CD8-positive, alpha-beta memory T cell (primary cell): ENCODE data around the gene ULK4. TPM values are rescaled to one million over a fixed set of nuclear protein-coding genes. Genes with fewer than 3 reads are reported as not detected.

Source experiments
- CTCF ChIA-PET: fragments of 350-600 bp; sonication (Branson Sonifier 250); formaldehyde crosslinking; loops from one replicate; lab custom pipeline; 2021; ENCODE audit warnings: antibody characterized with exemption; lab: Charles Lee
- POLR2A ChIA-PET: fragments of 350-600 bp; sonication (Branson Sonifier 250); formaldehyde crosslinking; loops from one replicate; lab custom pipeline; 2021; ENCODE audit warnings: antibody characterized with exemption; lab: Charles Lee
- DNase-seq, 5 donors: peaks; one replicate each; pipeline versions ENCODE4 v3.0.0 to v3.0.0-alpha.2; 2020 to 2022; ENCODE audit warnings: mixed read lengths in 1 of 5
- H3K27ac ChIP-seq: one replicate; pipeline ENCODE4 v1.7.0; 2013; ENCODE audit warnings: low read depth, mild to moderate bottlenecking, low read length, moderate library complexity
- H3K27me3 ChIP-seq: 2 replicates; pipeline ENCODE4 v1.7.0; 2013; ENCODE audit warnings: low read length, mild to moderate bottlenecking; ENCODE audit not compliant: insufficient read depth, poor library complexity, severe bottlenecking
- H3K36me3 ChIP-seq: 2 replicates; pipeline ENCODE4 v1.7.0; 2013; ENCODE audit warnings: mild to moderate bottlenecking, low read length, moderate library complexity; ENCODE audit not compliant: insufficient read depth
- H3K4me1 ChIP-seq: 2 replicates; pipeline ENCODE4 v1.7.0; 2013; ENCODE audit warnings: mild to moderate bottlenecking, low read length, moderate library complexity; ENCODE audit not compliant: insufficient read depth
- H3K4me3 ChIP-seq: 2 replicates; pipeline ENCODE4 v1.7.0; 2013; ENCODE audit warnings: mild to moderate bottlenecking, low read length
- H3K9me3 ChIP-seq: 2 replicates; pipeline ENCODE4 v1.7.0; 2013; ENCODE audit warnings: mild to moderate bottlenecking, low read length
- H3K27ac Mint-ChIP-seq, 8 donors: one replicate each; pipeline ENCODE4 v1.8.0; 2020 to 2021; ENCODE audit warnings: mixed read lengths in 8 of 8, mild to moderate bottlenecking in 6 of 8, inconsistent platforms in 3 of 8, moderate library complexity in 3 of 8
- H3K27me3 Mint-ChIP-seq, 2 donors: one replicate each; pipeline ENCODE4 v1.8.0; 2020 to 2021; ENCODE audit warnings: mixed read lengths in 2 of 2, mild to moderate bottlenecking in 1 of 2, moderate library complexity in 1 of 2
- H3K36me3 Mint-ChIP-seq, 3 donors: one replicate each; pipeline ENCODE4 v1.8.0; 2020 to 2021; ENCODE audit warnings: mixed read lengths in 3 of 3, inconsistent platforms in 1 of 3, mild to moderate bottlenecking in 1 of 3
- H3K4me1 Mint-ChIP-seq, 3 donors: one replicate each; pipeline ENCODE4 v1.8.0; 2020 to 2021; ENCODE audit warnings: mixed read lengths in 3 of 3, inconsistent platforms in 1 of 3, mild to moderate bottlenecking in 1 of 3
- H3K4me3 Mint-ChIP-seq, 7 donors: one replicate each; pipeline ENCODE4 v1.8.0; 2020 to 2021; ENCODE audit warnings: mixed read lengths in 7 of 7, mild to moderate bottlenecking in 6 of 7, moderate library complexity in 4 of 7, inconsistent platforms in 2 of 7
- H3K9me3 Mint-ChIP-seq, 5 donors: one replicate each; pipeline ENCODE4 v1.8.0; 2020 to 2022; ENCODE audit warnings: mixed read lengths in 5 of 5, mild to moderate bottlenecking in 3 of 5, moderate library complexity in 2 of 5, inconsistent platforms in 1 of 5
- polyA plus RNA-seq: library from polyadenylated mRNA; unstranded; fragments of 300-500 nt; fragmentation: Illumina TruSeq; gene quantifications from one replicate; pipeline ENCODE4 v1.2.3, GENCODE V29; 2021
- total RNA-seq, 2 experiments: library from RNA; stranded (reverse); gene quantifications; one replicate each; pipeline ENCODE4 v1.2.3, GENCODE V29; 2021

ULK4 gene
- total and polyA plus RNA-seq, 3 experiments from 2014 or later = 10.4 to 12.7 (median 12.3) TPM

DNA sequence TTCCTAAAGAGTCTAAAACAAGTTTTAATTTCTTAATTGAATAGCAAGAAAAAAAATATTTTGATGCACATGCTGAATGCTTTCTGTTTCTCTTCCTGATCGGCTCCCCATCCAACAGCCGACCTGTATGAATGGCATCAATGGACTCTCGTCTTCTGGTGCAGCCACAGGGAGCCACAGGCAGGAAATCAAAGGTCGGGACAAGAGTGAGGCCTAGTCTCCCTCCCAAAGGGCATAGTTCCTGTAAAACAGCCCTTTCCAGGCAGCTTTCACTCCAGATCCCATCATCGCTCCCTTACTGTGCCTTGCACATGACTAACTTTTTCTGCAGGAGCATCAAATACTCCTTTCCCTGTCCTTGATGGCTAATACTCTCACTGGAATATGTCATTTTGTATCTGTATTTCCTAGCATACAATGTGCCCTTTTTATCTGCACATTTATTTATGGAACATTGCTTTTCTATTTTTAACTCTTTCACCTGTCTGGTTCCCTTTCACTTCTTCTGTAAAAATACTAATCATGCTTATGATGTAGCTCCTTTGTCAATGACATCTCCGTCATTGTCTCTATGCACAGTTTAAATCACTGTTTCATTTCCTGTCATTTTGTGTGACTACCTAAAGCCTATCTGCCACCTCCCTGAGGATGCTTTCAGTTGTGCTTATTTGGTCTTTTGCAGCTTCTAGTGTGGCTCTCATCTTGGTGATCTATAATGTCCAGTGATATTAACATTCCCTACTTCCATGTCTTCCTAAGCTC is 436.4 kb downstream of the ULK4 start:
- DNase-seq = no peak
- H3K4me3 Mint-ChIP-seq = no peak overlapping the region
- H3K4me1 Mint-ChIP-seq = no peaks in the 10 kb centered on the region
- Histone ChIP-seq H3K9me3 (no peaks in the 10 kb centered on the region), H3K27ac (no peak overlapping the region), H3K27me3 (no peaks in the 10 kb centered on the region), H3K36me3 (no peaks in the 10 kb centered on the region), H3K4me1 (no peaks in the 10 kb centered on the region), H3K4me3 (no peak overlapping the region)
- peaks cover 0 to 18% (median 0%) of the 10 kb centered on the region in 5 donors for H3K9me3 Mint-ChIP-seq
- H3K27ac Mint-ChIP-seq = no peak overlapping the region
- no peaks in the 10 kb centered on the region for H3K27me3 Mint-ChIP-seq
- ChIA-PET POLR2A (no interaction called here), CTCF (interaction anchor here (1.3 kb wide), 1 partner anchor 7 kb away, joined by 3 read pairs; no protein-coding TSS in a partner anchor)
- H3K36me3 Mint-ChIP-seq = peaks cover 0 to 24% (median 0%) of the 10 kb centered on the region in 3 donors

DNA sequence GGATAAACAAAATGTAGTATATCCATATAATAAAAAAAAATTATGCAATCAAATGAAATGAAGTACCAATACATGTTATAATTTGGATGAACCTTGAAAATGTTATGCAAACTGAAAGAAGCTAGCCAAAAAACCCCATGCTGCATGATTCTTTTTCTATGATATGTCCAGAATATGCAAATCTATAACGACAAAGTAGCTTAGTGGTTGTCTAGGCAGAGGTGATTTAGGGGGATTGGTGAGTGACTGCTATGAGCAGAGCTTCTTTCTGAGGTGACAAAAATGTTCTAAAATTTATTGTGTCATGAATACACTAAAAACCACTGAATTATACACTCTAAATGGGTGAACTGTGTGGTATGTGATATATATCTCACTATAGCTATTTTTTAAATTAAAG is 438.0 kb downstream of the ULK4 start:
- ChIA-PET CTCF (no interaction called here), POLR2A (no interaction called here)
- Histone ChIP-seq H3K27ac (no peak overlapping the region), H3K27me3 (no peaks in the 10 kb centered on the region), H3K9me3 (no peaks in the 10 kb centered on the region), H3K36me3 (no peaks in the 10 kb centered on the region), H3K4me3 (no peak overlapping the region), H3K4me1 (no peaks in the 10 kb centered on the region)
- Mint-ChIP-seq H3K9me3 (peaks cover 0 to 20% (median 0%) of the 10 kb centered on the region in 5 donors), H3K4me1 (no peaks in the 10 kb centered on the region), H3K36me3 (peaks cover 0 to 32% (median 0%) of the 10 kb centered on the region in 3 donors), H3K27ac (no peak overlapping the region), H3K4me3 (no peak overlapping the region), H3K27me3 (no peaks in the 10 kb centered on the region)
- no peak for DNase-seq

DNA sequence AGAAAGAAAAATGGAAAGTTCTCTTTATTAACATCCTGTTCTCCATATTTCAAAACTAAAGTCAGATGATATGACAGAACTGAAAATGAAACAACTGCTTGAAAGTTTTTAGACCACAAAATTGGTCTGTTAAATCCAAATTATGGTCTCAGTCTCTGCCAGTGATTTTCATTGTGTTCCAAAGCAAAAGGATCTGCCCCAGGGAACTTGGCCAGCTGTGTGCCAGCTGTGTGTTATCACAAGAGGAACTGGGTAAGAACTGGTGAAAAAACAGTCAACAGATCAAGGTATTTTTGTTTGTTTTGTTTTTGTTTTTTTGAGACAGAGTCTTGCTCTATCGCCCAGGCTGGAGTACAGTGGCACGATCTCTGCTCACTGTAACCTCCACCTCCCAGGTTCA is 439.3 kb downstream of the ULK4 start:
- ChIA-PET CTCF (no interaction called here), POLR2A (no interaction called here)
- H3K9me3 ChIP-seq = no peaks in the 10 kb centered on the region
- no peak overlapping the region for H3K4me3 ChIP-seq
- no peak for DNase-seq
- H3K9me3 Mint-ChIP-seq = peaks cover 0 to 27% (median 0%) of the 10 kb centered on the region in 5 donors
- no peaks in the 10 kb centered on the region for H3K27me3 Mint-ChIP-seq
- no peaks in the 10 kb centered on the region for H3K27me3 ChIP-seq
- H3K36me3 Mint-ChIP-seq = peaks cover 0 to 28% (median 0%) of the 10 kb centered on the region in 3 donors
- H3K4me1 ChIP-seq = no peaks in the 10 kb centered on the region
- H3K27ac ChIP-seq = no peak overlapping the region
- H3K4me1 Mint-ChIP-seq = no peaks in the 10 kb centered on the region
- no peak overlapping the region for H3K27ac Mint-ChIP-seq
- no peak overlapping the region for H3K4me3 Mint-ChIP-seq
- no peaks in the 10 kb centered on the region for H3K36me3 ChIP-seq

DNA sequence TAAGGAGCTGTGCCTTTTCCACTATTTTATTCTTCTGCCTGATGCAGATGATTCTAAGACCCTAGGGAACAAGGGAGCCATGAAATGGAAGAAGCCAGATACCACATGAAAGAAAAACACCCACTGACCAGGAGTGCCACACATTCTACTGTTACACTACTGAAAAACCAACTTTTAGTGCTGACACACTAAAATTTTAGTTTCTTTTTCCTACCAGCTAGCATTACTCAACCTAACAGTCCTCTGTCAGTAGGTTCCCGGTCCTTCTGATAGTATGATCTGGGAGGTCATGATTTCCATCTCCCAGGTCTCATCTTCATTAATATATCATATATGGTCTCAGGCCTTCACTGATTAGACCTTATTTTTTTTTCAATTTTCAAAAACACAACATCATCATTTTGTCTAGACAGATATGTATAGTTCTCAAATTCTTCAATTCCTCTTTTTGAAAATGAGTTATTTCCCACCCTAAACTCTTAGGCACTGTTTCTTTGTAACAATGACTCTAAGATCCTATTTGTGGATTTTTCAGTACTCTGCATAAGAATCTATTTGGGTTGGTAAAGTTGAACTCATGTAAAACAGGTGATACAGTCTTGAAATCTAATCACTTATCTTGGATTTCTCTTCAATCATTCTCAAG is 440.8 kb downstream of the ULK4 start:
- Histone ChIP-seq H3K9me3 (no peaks in the 10 kb centered on the region), H3K36me3 (no peaks in the 10 kb centered on the region), H3K27me3 (no peaks in the 10 kb centered on the region), H3K27ac (no peak overlapping the region), H3K4me3 (no peak overlapping the region), H3K4me1 (no peaks in the 10 kb centered on the region)
- peaks cover 0 to 31% (median 3%) of the 10 kb centered on the region in 5 donors for H3K9me3 Mint-ChIP-seq
- peaks cover 0 to 38% (median 0%) of the 10 kb centered on the region in 3 donors for H3K36me3 Mint-ChIP-seq
- DNase-seq = no peak
- POLR2A ChIA-PET = no interaction called here
- no peaks in the 10 kb centered on the region for H3K4me1 Mint-ChIP-seq
- no peak overlapping the region for H3K27ac Mint-ChIP-seq
- no peak overlapping the region for H3K4me3 Mint-ChIP-seq
- CTCF ChIA-PET = no interaction called here
- no peaks in the 10 kb centered on the region for H3K27me3 Mint-ChIP-seq

DNA sequence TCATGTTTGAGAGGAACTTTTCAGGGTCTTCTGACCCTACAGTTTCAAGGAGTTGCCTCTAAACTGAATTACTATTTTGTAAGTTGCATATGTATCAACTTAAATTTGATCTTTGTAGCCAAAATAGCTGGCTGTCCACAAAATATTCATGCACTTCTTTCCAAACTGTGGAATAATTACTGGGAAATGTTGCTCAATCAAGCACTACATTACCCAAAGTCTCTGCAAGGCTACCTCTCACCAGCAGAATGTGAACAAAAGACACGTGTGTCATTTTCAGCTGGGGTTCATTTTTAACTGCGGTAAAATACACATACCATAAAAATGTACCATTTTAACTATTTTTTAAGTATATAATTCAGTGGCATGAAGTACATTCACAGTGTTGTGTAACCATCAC is 442.2 kb downstream of the ULK4 start:
- Histone ChIP-seq H3K4me3 (no peak overlapping the region), H3K4me1 (no peaks in the 10 kb centered on the region), H3K27me3 (no peaks in the 10 kb centered on the region), H3K27ac (no peak overlapping the region), H3K9me3 (no peaks in the 10 kb centered on the region), H3K36me3 (no peaks in the 10 kb centered on the region)
- no peak for DNase-seq
- peaks cover 2 to 46% (median 3%) of the 10 kb centered on the region in 3 donors for H3K36me3 Mint-ChIP-seq
- peaks cover 0 to 35% (median 3%) of the 10 kb centered on the region in 5 donors for H3K9me3 Mint-ChIP-seq
- ChIA-PET CTCF (no interaction called here), POLR2A (no interaction called here)
- H3K4me1 Mint-ChIP-seq = no peaks in the 10 kb centered on the region
- no peak overlapping the region for H3K27ac Mint-ChIP-seq
- no peak overlapping the region for H3K4me3 Mint-ChIP-seq
- no peaks in the 10 kb centered on the region for H3K27me3 Mint-ChIP-seq

DNA sequence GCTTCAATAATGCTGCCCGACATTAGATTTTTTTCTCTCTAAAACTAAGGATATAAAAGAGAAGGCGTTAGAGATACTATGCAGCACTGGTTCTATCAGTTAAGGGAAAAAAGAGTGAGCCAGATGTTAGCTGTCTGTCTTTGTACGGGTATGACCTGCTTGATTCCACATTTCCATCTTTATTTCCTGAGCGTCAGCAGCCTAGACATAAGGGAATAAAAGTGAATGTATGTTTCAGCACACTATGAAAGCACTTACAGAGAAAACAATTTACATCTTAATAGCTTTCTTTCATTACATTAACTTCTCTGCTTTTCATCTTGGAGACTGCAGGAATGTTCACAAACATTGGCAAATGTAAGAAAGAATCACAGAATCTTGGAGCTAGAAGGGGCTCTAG is 443.3 kb downstream of the ULK4 start:
- no peaks in the 10 kb centered on the region for H3K4me1 ChIP-seq
- H3K4me3 ChIP-seq = no peak overlapping the region
- peaks cover 3 to 49% (median 8%) of the 10 kb centered on the region in 3 donors for H3K36me3 Mint-ChIP-seq
- H3K4me3 Mint-ChIP-seq = no peak overlapping the region
- no peak overlapping the region for H3K27ac ChIP-seq
- CTCF ChIA-PET = interaction anchor here (0.9 kb wide), 1 partner anchor 8 kb away, joined by 3 read pairs; no protein-coding TSS in a partner anchor
- no peak overlapping the region for H3K27ac Mint-ChIP-seq
- H3K9me3 ChIP-seq = no peaks in the 10 kb centered on the region
- DNase-seq = no peak
- no peaks in the 10 kb centered on the region for H3K27me3 ChIP-seq
- no peaks in the 10 kb centered on the region for H3K27me3 Mint-ChIP-seq
- no peaks in the 10 kb centered on the region for H3K36me3 ChIP-seq
- POLR2A ChIA-PET = no interaction called here
- H3K4me1 Mint-ChIP-seq = no peaks in the 10 kb centered on the region
- H3K9me3 Mint-ChIP-seq = peaks cover 0 to 40% (median 5%) of the 10 kb centered on the region in 5 donors

DNA sequence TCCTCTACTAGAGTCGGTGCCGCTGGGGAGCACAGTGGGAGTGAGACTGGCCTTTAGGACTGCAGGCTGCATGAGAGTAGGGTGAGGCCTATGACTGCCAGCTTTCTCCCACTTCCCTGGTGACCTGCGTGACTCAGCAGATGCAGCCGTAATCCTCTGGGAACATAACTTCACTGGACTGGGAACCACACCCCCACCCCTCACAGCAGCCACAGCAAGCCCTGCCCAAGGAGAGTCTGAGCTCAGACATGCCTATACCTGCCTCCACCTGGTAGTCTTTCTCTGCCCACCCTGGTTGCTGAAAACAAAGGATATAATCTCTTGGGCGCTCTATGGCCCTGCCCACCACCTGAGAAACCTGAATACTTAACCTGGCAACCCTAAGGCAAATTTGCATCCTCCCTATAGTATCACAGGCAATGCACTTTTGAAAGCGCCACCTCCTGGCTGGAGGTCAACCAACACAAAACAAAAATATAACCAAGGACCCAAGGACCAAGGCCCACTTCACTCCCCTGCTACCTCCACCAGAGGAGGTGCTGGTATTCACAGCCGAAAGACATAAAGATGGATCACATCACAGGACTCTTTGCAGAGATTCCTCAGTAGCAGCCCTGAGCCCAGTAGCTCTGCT is 453.7 kb downstream of the ULK4 start:
- peaks cover 29 to 54% (median 42%) of the 10 kb centered on the region in 5 donors for H3K9me3 Mint-ChIP-seq
- Histone ChIP-seq H3K4me1 (no peaks in the 10 kb centered on the region), H3K27ac (no peak overlapping the region), H3K27me3 (no peaks in the 10 kb centered on the region), H3K4me3 (no peak overlapping the region), H3K36me3 (no peaks in the 10 kb centered on the region), H3K9me3 (no peaks in the 10 kb centered on the region)
- no peak overlapping the region for H3K4me3 Mint-ChIP-seq
- ChIA-PET CTCF (no interaction called here), POLR2A (no interaction called here)
- no peak overlapping the region for H3K27ac Mint-ChIP-seq
- H3K27me3 Mint-ChIP-seq = peaks cover 0 to 1% of the 10 kb centered on the region in 2 donors
- DNase-seq = no peak
- peaks cover 8 to 61% (median 28%) of the 10 kb centered on the region in 3 donors for H3K36me3 Mint-ChIP-seq
- H3K4me1 Mint-ChIP-seq = no peaks in the 10 kb centered on the region
